Dermis blood vessel endothelial cell (primary cell): Measurements from ENCODE around the gene WDR26. TPM values are rescaled to one million over a fixed set of nuclear protein-coding genes. Genes with fewer than 3 reads are reported as not detected.
"Not testable (repeated sequence)": the region's sequence is repeated elsewhere in the genome, so short reads cannot be mapped to it uniquely, and the experiment has no call there.

Source experiments
- DNase-seq: peaks from one replicate; pipeline ENCODE4 v3.0.0; 2010
- total RNA-seq: library from RNA; depleted of rRNA; stranded (reverse); fragments of >200 nt; gene quantifications from 2 replicates; pipeline ENCODE4 v1.2.3, GENCODE V29; 2014

WDR26 gene
- total RNA-seq, 1 donor from 2014 or later = 70.3 TPM

GRCh38 chr1:224392411-224393249 lies 42.0 kb downstream of the WDR26 start:
- DNase-seq = no peak

DNA sequence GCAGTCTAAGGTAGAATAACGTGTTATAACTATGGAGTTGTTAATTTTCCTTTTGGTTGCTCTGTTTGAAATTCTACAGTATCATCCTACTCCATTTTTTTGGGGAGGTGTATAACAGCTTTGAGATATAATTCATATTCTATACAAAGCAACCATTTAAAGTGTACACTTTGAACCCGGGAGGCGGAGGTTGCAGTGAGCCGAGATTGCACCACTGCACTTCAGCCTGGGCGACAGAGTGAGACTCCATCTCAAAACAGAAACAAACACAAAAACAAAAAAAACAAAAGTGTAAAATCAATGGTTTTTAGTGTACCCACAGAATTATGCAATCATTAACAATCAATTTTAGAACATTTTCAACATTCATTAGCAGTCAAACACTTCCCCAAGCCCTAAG lies 44.1 kb downstream of the WDR26 start:
- DNase-seq = no peak

DNA sequence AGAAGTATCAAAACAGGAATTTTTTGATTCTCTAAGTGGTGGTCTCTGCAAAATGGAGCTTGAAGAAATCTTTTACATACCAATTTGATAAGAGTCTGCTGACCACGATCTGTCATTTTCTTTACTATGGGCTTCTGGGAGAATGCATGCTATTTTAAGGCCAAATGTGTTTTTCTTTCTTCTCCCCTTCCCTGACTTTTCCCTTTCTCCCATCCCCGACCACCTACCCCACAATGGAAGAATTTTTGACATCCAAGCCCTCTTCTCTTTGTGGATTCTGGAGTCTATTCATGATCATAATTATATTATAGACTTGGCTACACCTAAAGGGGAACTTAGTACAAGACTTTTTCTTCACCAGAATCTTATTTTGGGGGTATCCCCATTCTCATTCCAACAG lies 46.7 kb downstream of the WDR26 start:
- DNase-seq = no peak

GRCh38 chr1:224387302-224387912 lies 47.2 kb downstream of the WDR26 start:
- DNase-seq = no peak

DNA sequence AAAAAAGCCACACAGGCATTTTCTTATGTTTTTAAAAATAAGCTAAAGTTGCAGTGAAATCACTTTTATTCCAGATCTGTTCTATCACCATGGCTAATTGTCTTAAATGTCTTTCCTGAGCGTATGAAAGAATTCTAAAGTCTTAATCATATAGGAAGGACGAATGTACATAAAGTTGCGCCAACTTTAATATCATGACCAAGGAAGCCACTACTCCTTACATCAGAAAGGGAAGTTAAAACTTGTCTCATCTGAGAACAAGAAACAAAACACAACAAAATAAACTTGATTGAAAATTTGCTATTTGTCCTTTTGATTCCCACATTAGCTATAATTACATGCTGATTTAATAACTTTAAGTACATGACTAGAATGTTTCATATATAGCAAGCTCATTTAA lies 51.4 kb downstream of the WDR26 start:
- no peak for DNase-seq

DNA sequence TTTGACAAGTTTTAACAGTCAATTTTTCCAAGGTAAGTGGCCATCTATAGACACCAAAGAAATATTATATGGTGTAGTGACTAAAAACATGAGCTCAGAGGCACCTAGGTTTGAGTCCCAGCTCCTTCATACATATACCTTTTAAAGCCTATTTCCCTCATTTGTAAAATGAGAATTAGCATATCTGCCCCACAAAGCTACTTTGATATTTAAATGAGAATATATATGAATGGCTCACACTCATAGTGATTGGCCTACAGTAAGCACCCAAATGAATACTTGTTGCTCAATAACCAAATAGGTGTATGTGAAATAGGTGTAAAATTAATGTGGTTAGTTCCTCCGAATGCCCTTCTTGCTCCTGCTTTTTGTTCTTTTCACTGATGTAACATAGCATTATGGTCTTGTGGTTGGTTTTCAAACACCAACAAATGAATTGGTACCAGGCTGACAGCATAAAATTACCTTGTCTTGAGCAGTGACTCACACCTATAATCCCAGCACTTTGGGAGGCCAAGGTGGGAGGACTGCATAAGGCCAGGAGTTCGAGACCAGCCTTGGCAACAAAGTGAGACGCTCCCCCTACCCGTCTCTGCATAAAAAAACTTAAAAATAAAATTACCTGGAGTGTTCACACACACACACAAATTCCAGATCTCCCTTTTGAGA lies 52.6 kb downstream of the WDR26 start:
- no peak for DNase-seq

DNA sequence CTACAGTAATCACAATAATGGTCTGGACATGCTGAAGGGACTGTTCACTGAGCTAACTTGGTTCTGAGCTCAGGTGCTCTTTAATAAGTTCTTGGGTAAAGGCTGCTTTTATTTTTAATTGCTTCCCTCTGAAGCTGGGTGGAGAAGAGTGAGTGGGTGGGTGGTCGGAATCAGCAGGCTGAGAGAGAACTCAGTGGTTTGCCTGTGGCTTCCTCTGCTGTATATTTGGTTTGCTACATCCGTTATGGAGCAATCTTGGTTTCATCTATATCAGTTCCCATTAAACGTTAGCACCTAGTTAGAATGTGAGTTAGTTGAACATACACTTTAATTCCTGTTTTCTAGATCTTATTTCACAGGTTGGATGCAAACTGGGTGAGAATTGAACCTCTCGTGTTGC lies 54.6 kb downstream of the WDR26 start:
- DNase-seq = no peak

GRCh38 chr1:224378855-224379631 lies 55.6 kb downstream of the WDR26 start:
- DNase-seq = no peak

DNA sequence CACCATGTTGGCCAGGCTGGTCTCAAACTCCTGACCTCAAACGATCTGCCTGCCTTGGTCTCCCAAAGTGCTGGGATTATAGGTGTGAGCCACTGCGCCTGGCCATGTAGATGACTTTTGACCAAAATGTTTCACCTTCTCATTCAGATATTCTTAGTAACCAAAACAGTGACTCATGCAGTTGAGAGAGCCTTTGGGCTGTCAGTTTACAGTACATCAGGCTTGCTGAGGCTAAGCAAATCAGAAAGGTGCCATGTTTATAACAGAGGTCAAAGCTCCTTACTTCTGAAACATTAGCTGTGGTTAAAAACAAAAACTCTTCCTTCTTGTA lies 57.0 kb downstream of the WDR26 start:
- peak; percentile 12 for DNase-seq

- DNase-seq = no peak
Measured at GRCh38 chr1:224375059-224375458, 59.5 kb downstream of the WDR26 start.

DNA sequence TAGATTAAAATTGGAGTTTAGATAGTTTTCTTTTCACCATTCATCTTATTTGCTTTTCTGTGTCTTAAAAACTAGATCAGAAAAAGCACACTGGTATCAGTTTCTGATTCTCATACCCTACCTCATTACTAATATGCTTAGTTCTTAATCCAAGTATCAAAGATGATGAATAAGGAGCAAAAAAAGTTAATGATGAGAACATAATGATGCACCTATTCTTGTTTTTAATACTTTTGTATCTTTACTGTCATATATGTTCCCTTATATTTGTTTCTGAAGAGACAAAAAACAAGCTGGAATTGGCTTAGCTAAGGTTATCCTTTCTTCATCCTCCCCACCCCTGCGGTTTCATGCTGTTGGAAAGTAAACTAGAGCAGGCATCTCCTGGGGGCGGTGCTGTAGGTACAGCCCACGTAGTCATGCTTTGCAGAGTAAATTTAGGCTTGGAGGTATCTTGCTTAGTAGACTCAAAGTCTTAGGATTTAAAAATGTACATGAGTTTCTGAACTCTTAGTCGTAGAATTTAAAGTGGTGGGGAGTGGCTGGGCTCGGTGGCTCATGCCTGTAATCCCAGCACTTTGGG lies 61.5 kb downstream of the WDR26 start:
- no peak for DNase-seq

DNA sequence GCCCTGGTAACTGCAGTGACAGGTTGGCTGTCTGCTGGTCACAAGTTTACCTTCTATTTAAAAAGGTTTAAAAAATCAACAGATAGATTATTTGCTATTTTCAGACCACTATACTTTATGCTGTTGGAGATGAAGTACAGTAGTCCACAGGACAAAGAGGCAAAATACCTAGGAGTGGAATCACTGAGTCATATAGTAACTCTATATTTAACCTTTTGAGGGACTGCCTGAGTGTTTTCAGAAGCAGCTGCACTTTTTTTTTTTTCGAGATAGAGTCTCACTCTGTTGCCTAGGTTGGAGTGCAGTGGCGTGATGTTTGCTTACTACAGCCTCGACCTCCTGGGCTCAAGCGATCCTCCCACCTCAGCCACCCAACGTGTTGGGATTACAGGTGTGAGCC lies 66.2 kb downstream of the WDR26 start:
- DNase-seq = no peak

- no peak for DNase-seq
Measured at GRCh38 chr1:224359207-224359606, 75.4 kb downstream of the WDR26 start.

DNA sequence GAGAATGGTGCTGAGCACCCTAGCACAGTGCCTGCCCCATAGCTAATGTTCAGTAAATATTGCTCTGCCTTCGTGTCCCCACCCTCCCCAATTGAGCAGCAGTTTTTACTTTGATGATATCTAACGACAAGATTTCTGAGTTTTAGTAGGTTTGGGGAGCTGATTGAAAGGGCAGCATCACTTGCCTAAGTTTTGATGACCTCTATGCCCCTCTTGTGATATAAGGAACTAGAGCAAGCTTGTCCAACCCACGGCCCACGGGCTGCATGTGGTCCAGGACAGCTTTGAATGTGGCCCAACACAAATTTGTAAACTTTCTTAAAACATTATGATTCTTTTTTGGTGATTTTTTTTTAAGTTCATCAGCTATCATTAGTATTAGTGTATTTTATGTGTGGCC lies 76.4 kb downstream of the WDR26 start:
- DNase-seq = no peak

DNA sequence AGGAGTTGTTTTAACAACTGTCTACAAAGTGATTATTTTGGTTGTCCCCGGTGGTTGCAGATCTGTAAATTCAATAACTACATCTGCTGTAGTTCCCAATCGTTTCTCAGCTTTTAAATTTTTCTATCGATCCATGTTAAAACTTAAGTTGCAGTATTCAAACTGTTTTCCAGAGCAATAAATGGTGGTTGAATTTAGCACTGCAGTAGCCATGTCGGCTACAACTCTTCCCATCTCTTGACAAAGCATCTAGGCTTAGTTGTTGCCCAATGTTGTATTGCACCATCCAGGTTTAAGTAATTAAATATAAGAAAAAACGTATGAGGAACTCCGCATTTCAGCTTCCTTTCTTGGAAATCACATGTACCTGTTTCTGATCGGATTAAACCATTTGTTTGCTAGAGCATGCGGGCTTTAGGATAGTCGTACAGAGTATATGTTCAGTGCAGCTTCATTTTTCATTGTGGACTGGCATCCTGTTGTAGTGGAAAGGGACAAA lies 76.9 kb downstream of the WDR26 start:
- peak; percentile 36 for DNase-seq

DNA sequence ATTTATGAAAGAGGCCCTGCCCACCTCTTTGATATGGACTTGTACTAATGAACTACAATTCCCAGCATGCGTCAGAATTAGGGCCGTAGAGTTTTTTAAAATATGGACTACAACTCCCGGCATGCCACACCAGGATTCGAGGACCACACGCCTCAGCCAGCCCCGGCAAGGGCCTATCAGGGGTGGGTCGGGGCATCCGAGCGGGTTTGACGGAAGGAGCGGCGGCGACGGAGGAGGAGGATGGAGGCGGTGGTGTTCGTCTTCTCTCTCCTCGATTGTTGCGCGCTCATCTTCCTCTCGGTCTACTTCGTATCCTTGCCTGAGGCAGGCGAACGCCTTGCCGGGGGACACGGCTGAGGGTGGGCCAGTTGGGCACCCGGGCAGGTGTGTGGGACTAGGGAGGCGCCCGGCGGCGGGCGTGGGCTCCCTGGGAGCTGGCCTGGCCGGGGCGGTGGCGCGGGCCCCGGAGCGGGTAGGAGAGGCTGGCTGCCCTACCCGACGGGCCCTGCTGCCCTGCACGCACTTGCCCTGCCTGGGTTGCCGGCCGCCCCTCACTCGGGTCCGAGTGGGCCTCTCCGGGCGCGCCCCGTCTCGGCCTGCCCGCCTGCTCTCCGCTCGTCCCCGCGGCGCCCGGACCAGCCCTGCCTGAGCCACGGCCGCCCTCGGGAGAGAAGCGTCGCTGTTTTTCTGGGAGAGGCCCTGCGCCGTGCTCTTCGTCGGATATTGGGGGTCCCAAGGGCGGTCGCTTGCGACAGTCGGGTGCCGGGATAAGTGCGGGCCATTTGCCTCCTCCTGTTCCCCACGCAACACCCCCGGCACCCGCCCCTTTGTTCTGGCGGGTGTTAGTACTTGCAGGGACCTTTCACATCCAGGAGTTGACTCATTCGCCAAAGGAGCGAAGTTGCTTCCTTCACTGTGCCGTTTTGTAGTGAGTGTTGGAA lies 77.6 kb downstream of the WDR26 start, which contains the start of gene CNIH4:
Gene CNIH4, plus strand, starts transcription at position 195 of the 941 bp plus-strand sequence. Its CDS starts 46 bp downstream, at position 241.
- peak; percentile 97 for DNase-seq

DNA sequence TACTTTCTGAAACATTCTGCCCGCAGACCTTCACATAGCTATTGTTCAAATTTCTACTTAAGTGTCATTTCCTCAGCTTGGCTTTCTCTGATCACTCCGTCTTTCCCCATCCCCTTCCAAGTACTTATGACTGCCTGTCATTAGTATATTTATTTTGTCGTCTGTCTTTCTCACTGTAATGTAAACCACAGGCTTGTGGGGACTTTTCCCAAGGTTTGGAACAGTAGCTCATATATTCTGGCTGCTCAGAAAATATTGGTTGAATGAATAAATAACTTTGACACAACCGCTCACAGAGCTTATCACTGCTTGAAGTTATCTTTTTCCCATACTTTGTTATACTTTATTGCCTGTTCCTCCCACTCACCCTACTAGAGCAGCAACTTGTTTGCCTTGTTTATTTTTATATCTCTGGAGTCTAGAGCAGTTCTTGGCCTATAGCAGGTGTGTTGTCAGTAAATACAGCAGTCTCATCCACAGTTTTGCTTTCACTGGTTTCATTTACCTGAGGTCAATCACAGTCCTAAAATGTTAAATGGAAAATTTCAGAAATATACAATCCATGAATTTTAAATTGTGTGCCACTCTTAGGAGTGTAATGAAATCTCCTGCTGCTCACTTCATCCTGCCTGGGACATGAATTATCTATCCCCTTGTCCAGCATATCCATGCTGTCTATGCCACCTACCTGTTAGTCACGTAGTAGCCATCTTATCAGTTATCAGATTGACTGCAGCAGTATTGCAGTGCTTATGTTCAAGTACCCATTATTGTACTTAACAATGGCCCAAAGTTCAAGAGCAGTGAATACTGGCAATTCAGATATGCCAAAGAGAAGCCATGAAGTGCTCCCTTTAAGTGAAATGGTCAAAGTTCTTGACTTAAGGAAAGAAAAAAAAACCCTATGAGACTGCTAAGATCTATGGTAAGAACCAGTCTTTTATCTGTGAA lies 80.3 kb downstream of the WDR26 start:
- DNase-seq = no peak

GRCh38 chr1:224352436-224353085 lies 82.0 kb downstream of the WDR26 start:
- DNase-seq = not testable (repeated sequence)

- DNase-seq = not testable (repeated sequence)
Measured at GRCh38 chr1:224349716-224350115, 84.9 kb downstream of the WDR26 start.
